Renal cortex interstitium (tissue), 11 donors: ENCODE results near the gene SPAG8. TPM values are rescaled to one million over a fixed set of nuclear protein-coding genes. Genes with fewer than 3 reads are reported as not detected.
A peak's percentile ranks its signal among the peaks of the same experiment; 100 is the strongest.

Source experiments
- DNase-seq, 11 donors: peaks; one replicate each; pipeline ENCODE4 v3.0.0-alpha.2; 2013; ENCODE audit warnings: low read depth in 9 of 11, low spot score in 4 of 11; ENCODE audit errors: extremely low read depth in 1 of 11
- polyA plus RNA-seq, 3 donors: library from polyadenylated mRNA; unstranded; fragments of 120-200 nt; gene quantifications; one replicate each; pipeline ENCODE4 v1.2.1, GENCODE V29; 2013; ENCODE audit not compliant: insufficient read length in 3 of 3

The SPAG8 gene
- polyA plus RNA-seq, 3 donors, result 4.8 to 8.6 (median 6.5) TPM

GRCh38 chr9:35842020-35842745, 30.1 kb upstream of the SPAG8 start:
- no peak for DNase-seq

- no peak for DNase-seq
Measured at GRCh38 chr9:35841645-35841900, 29.5 kb upstream of the SPAG8 start.

GRCh38 chr9:35840881-35841644, 29.0 kb upstream of the SPAG8 start:
- no peak for DNase-seq

DNA sequence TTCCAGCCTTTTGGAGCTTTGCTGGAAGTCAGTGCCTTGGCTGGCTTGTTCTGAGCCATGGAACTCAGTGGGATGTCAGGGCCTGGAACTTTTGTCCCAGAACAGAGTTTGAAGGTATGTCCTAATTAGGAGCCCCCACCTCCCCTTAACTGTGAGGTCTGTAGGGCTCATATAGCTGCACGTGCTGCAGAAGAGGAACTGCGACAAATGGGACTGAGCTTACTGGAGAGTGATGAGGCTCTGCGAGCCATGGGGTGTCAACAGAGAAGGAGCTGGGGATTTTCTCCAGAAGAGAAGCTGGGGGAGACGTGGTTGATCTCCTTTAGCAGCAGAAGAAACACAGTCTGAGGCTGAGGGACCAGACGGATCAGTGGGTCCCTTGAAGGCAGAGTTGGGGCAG, 27.9 kb upstream of the SPAG8 start:
- DNase-seq, result no peak

- DNase-seq, result no peak
Measured at GRCh38 chr9:35836595-35836994, 24.5 kb upstream of the SPAG8 start.

DNA sequence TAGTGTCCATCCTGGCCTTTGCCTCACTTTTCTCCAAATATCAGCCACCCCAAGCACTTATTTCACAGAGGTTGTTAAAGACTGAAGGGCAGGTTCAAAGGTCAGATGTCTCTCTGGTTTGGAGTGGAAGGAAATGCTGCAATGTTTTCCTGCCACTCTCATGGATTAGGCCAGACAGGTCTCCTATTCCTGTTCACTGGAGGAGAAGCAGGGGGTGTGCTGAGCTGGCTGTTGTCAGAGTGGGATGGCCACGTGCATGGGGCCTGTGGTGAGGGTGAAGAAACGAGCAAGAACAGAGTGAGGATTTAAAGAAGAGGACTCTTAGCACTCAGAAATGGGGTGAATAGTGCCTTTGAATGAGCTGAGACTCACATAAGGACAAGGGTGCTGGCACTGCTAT, 23.7 kb upstream of the SPAG8 start:
- no peak for DNase-seq

DNA sequence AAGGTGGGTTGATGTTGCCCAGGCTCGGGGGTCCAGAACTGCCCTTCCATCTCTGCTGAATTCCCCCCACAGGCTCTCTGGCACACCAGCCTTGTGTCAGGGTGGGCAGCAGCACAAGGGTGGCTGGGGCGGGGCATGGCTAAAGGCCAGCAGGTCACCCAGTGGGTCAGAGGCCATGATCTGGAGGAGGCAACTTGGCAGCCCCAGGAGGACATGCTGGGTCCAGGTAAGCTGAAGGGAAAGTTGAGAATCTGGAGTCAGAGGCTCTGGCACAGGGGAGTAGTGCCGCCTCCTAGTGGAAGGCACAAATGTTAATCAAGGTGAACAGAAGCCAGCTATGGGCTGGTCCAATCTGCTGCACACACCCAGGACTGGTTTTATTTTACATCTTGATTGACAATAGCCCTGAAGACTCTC, 23.2 kb upstream of the SPAG8 start:
- DNase-seq, result no peak

DNA sequence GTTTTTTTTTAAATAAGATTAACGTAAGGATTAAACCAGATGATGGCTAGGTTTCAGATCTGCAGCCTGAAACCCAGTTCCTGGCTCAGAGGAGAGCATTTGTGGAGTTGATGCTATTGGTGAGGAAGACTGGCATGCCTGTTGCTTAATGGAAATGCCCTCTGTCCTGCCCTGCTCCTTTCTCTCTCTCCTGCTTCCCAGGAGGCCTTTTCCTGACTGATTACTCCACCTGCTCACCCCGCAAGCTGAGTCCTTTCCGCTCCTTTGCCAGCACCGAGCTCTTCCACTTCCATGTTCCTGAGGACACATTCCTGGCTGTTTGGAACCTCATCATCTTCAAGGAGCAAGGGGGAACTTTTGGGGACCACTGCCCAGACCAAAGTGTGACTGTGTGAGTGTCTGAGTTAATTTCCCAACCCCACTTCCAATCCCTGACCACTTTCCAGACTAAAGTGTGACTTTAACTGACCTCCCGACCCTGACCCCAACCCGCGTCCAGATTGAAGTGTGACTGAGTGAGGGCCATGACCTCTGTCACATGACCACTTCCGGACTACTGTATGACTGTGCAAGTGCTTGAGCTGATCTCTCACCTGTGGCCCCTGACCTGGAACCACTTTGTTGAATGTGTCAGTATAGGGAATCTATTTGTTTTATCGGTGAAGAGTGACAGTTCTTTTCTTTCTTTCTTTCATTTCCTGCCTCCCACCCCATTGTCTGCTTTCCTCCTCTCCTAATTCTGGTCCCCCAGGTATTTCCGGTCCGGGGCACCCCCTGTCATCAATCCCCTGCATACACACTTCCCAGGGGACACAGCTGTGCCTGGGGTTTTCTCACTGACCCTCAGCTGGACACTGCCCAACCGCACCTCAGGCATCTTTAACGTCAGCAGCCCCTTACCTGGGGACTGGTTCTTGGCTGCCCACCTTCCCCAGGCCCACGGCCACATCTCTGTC, 22.5 kb upstream of the SPAG8 start:
- DNase-seq, result no peak

DNA sequence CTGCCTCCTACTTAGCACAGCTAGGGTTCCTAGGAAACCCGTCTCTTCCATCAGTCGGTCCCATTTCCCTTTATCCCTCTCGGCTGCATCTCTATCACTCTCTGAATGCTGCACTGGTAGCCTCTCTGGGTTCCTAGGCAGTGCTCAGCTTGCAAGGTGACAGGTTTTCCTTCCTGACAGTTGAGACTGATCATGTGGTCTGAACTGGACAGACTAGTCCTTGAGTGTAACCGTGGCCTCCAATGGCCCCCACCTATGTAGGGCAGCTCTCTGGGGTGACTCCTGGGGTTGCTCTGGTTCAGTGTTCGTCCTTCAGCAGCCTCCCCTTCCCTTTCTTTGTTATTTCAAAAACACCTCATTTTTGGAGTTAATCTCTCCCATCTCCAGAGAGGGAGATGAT, 20.8 kb upstream of the SPAG8 start:
- DNase-seq, result no peak

- no peak for DNase-seq
Measured at GRCh38 chr9:35831040-35831439, 19.0 kb upstream of the SPAG8 start.

GRCh38 chr9:35829764-35830096, 17.7 kb upstream of the SPAG8 start:
- no peak for DNase-seq

- peak in 10 of 11 donors; percentile 80 to 96 (median 94) for DNase-seq
Measured at GRCh38 chr9:35829084-35829763, 17.2 kb upstream of the SPAG8 start, which contains the start of gene TMEM8B. Gene TMEM8B, plus strand, starts transcription at chr9:35829228. Its CDS starts 220 bp downstream, at chr9:35829448.

DNA sequence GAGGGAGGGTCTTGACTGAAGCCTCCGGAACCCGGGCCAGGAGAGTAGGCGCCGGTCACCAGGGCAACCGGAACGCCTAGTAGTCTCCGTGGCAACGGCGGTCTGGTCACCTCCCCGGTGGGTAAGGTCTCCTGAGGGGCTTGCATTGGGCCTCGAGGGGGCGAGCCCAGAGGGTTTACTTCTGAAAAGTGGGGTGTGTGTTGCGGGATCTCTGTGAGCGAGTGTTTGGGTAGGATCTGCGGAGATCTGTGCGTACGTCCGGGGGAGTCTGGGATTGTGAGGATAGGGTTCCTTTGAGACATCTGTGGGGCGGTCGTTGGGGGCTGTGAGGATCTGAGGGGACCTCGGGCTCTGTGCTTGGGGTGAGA, 16.6 kb upstream of the SPAG8 start, which contains the start of gene FAM221B:
FAM221B (minus strand) TSS at position 17 of the 368 bp plus-strand sequence. CDS start 2,571 bp downstream, outside the sequence.
- peak in 1 of 11 donors; percentile 25 for DNase-seq

- no peak for DNase-seq
Measured at GRCh38 chr9:35827486-35827885, 15.4 kb upstream of the SPAG8 start.

GRCh38 chr9:35826071-35826701, 14.1 kb upstream of the SPAG8 start:
- peak in 3 of 11 donors; percentile 36 to 44 (median 38) for DNase-seq

GRCh38 chr9:35822926-35823325, 10.9 kb upstream of the SPAG8 start:
- DNase-seq, result no peak

DNA sequence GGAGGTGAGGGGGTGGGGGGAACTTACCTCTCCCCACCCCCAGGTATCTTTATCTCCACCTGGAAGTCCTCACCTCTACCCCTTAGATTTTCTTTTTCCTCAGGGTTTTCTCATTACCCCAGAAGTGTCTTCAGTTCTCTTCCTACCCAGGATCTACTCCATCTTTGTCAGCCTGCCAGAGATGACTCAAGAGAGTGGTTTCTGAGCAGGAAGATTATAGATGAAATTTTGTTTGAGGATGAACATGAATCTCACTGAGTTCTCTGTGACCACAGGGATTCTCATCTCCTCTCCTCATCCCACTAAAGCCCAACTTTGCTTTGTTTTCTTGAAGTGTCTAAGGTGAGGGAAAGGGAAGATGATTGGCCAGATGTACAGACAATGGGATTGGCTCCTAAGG, 8.0 kb upstream of the SPAG8 start:
- DNase-seq, result no peak

- no peak for DNase-seq
Measured at GRCh38 chr9:35818341-35818740, 6.3 kb upstream of the SPAG8 start.

DNA sequence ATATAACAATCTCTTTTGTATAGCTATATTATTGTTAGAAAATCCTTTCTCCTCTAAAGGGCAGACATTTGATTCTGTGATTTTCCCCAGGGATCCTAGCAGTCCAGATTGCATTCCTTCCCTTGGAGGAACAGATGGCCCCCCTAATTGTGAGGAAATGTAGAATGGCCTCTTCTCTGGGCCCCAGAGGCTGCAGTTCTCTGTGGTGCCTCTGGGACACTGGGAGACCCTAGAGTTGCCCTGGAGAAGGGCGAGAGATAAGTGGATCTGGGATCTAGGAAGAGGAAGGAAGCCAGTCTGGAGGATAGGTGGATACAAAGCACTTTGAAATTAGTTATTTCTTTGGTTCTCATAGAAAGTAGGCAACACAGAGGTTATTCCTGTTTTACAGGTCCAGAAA, 4.6 kb upstream of the SPAG8 start:
- DNase-seq, result no peak
